ENCODE measurements around the gene AKAP13.
A peak's percentile ranks its signal among the peaks of the same experiment; 100 is the strongest.
"Not testable (repeated sequence)": the region's sequence is repeated elsewhere in the genome, so short reads cannot be mapped to it uniquely, and the experiment has no call there.

Gene AKAP13

GRCh38 chr15:85499371-85499887 lies 119.0 kb downstream of the AKAP13 start:
- no peak for DNase-seq (ENCODE audit: low spot score)

GRCh38 chr15:85500060-85500708 lies 119.8 kb downstream of the AKAP13 start:
- no peak for DNase-seq (ENCODE audit: low spot score)

- DNase-seq (ENCODE audit: low spot score): no peak
Measured at GRCh38 chr15:85500729-85501128, 120.3 kb downstream of the AKAP13 start.

DNA sequence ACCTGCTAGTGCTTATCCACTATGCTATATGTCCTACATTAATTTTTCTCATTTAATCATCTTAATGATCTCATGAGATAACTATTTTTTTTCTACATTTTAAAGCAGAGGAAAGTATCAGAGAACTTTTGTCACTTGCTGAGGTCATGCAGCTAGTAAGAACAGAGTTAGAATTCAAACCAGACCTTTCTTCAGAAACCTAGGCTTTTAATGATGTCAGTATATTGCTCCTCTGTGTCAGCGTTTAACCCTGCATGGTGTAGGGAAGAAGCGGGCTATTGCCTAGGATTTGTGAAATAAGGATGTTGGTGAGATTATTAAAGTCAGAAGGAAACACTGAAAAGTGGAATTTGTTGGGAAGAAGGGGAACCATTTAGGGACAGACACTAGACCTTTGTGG lies 121.2 kb downstream of the AKAP13 start:
- no peak for DNase-seq (ENCODE audit: low spot score)

GRCh38 chr15:85503151-85503799 lies 122.9 kb downstream of the AKAP13 start:
- DNase-seq (ENCODE audit: low spot score): no peak

DNA sequence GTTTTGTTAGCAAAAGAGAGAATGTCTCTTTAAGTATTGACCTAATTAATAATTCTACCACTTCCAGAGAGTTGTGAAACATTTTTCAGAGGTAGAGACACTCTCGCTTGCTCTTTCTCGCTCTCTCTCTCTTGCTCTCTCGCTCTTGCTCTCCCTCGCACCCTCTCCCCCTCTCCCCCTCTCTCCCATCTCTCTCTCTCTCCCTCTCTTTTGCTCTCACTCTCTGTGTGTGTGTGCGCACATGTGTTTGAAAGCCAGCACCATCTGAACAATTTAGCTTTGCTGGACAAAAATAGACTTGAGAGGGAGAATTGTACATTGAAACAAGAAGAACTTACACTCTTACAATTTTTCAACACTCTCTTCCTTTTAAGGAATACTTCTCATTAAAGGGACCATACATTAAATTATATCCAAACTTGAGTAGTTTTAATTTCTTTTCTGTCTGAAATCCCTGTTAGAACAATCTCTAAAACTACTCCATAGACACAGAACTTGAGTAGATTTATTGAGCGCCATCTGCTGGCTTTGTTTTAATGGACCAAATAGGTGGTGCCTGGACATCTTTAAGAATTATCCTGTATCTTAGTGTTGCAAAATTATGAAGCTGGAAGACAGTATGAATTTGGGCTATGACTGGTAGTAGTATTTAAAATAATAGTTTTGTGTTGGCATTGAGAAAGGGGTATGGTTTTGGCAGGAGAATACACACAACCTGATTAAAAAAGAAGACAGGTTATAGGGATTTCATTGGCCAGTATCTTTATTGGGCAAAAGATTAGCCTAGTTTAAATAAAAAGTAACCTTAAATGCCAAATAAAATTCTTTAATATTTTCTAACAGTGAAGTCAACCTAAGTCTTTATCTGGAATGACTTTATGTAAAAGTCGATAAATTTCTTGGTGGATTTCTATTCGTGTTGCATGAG lies 124.6 kb downstream of the AKAP13 start:
- peak; percentile 22 for DNase-seq (ENCODE audit: low spot score)

DNA sequence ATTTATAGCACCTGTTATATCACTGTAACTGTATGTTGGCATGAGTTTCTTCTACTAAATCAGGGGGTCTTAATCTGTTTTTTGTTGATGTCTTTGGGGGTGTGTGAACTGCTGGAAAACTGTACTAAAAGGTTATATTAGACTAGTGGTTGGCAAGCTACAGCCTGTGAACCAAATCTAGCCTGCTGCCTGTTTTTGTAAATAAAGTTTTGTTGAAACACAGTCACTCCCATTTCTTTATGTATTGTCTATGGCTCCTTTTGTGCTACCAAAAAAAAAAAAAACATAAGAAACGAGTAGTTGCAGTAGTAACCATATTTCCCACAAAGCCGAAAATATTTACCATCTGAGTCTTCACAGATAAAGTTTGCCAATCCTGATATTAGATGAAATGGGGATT lies 126.7 kb downstream of the AKAP13 start:
- no peak for DNase-seq (ENCODE audit: low spot score)

GRCh38 chr15:85509973-85510372 lies 129.6 kb downstream of the AKAP13 start:
- no peak for DNase-seq (ENCODE audit: low spot score)

- no peak for DNase-seq (ENCODE audit: low spot score)
Measured at GRCh38 chr15:85514413-85514812, 134.0 kb downstream of the AKAP13 start.

DNA sequence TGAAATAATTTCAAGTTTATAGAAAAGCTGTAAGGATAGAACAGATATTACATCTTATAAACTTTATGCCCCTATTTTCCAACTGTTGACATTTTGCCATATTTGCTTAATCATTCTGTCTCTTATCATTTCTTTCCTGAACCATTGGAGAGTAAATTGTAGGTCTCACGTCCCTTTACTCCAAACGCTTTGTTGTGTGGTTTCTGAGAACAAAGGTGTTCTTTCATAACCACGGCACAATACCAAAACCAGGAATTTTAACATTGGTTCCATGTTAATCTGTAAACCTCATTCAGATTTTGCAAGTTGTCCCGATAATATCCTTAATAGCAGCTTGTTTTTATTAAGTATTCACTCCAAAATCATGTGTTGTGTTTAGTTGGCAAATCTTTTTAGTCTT lies 134.8 kb downstream of the AKAP13 start:
- DNase-seq (ENCODE audit: low spot score): no peak

DNA sequence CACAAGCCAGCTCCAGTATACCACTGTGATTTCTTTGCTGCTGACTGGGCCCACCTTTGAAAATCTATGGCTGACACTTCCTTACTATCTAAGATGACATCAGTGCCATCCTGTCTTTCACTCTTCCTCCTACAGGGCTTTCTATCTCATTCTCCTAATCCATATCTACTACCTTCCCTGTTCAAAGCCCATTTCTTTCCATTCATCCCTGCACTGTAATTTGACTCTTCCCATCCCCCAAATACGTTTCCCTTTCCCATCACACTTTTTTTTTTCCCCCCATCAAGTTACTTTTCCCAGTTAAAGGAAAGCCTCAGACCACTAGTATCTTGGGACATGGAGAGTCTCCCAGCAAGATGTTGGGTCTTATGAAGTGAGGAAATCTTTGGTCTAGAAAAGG lies 136.7 kb downstream of the AKAP13 start:
- DNase-seq (ENCODE audit: low spot score): no peak

DNA sequence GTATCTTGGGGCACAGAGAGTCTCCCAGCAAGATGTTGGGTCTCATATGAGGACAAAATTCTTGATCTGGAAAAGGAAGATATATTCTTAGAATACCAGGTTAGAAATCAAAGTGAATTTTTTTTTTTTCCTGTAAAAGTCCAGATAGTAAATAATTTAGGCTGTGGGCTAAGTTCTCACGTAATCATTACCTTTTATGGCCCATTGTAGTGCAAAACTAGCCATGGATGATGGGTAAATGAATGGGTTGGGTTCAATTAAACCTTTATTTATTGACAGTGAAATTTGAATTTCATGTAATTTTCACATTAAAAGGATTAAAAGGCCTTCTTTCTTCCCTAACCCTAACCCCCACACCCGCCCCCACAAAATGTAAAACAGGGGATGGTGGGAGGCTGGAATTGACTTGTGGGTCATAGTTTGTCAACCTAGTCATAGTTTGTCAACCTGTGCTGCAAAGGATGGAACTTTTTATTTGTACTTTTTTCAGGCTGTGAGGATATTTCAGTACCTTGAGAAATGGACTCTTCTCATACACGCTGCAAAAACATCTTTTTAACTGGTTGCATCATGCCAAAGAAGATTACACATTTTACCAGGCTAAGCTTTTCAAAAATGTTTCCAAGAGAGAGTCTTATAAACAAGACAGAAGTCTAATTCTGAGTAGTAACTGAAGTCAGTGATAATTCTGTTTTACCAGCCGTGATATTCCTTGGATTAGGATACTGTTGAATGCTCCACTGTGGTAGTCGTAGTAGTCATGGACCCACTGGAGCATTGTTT lies 138.8 kb downstream of the AKAP13 start:
- no peak for DNase-seq (ENCODE audit: low spot score)

DNA sequence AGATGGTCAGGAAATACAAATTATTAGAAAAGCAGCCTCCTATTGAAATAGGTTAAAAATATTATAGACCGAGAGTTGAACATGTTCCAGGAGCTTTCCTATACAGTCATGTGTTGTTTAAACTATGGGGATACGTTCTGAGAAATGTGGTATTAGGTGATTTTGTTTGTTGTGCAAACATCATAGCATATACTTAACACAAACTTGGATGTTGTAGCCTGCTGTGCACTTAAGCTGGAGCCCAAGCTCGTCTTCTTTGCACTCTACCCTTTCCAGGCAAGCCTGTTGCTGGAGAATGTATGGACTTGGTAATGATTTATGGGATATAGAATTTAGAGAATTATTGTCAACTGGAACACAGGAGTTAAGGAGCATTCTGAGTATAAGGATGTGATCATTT lies 140.2 kb downstream of the AKAP13 start:
- DNase-seq (ENCODE audit: low spot score): no peak

DNA sequence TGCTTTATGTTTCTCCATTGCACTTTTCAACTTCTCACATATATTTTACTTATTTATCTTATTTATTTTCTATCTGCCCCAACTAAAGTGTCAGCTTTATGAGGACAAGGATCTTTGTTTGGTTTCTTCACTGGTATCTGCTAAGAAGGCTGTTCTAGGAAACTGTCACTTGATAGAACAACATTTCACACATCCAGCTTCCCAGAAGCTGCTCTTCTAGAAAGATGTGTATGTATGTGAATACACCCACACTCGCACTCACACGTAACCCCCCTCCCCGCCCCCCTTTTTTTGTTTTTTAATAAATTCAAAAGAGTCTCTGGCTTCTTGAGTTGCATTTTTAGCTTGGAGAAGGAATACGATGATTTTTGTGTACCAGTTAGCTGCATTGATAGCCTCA lies 143.1 kb downstream of the AKAP13 start:
- DNase-seq (ENCODE audit: low spot score): no peak

DNA sequence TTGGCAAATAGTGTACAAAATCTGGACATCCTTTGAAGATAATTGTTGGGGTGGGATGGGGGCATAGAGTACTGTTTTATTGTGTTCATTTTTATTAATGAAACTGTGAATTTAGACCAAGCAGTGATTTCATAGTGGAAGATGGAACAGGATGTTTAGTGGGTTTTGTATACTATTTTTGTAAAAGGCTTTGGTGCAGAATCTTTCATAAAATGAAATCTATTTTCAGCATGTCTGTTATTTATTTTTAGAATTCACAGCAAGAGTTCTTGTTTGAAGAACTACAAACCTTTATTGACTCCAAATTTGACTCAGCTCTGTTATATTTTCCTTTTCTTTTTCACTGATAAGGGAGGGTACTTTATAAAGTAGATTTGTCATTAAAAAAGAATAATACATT lies 145.4 kb downstream of the AKAP13 start:
- no peak for DNase-seq (ENCODE audit: low spot score)

DNA sequence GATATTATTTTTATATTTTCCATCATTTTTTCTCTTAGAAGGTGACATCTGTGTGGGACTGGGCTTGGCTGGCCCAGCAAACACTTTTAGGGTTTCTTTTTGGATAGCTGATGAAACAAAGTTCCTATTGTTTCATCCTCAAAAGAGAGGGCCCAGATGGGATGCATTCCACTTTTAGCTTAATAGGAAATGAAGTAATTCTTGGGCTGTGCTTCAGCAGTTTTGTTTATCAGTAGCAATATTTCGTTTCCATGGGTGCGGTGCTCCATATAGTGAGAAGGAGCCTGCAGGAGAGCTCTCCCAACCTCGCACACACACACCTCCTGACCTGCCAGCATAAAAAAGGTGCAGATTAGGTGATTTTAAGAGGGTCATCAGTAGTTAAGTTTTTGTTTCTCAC lies 147.5 kb downstream of the AKAP13 start:
- DNase-seq (ENCODE audit: low spot score): peak; percentile 55

- no peak for DNase-seq (ENCODE audit: low spot score)
Measured at GRCh38 chr15:85530079-85530478, 149.7 kb downstream of the AKAP13 start.

GRCh38 chr15:85531083-85531482 lies 150.7 kb downstream of the AKAP13 start:
- no peak for DNase-seq (ENCODE audit: low spot score)

DNA sequence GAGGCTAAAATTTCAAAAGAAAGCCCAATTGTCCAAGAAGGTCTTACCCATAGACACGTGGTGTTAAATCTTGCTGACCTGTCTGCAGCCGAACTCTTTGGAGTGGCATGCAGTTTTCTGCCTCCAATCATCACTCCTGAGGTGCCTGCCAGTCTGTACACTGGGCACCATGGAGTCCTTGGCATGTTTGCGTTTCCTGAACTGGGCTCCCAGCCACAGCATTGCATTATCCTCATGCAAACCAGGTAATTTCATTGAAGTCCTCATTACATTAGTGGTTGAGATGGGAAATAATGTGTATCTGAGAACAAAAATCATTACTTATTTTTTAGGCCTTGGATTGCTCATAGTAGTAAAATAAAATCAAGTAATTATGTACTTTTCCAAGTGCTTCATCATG lies 152.3 kb downstream of the AKAP13 start:
- no peak for DNase-seq (ENCODE audit: low spot score)

DNA sequence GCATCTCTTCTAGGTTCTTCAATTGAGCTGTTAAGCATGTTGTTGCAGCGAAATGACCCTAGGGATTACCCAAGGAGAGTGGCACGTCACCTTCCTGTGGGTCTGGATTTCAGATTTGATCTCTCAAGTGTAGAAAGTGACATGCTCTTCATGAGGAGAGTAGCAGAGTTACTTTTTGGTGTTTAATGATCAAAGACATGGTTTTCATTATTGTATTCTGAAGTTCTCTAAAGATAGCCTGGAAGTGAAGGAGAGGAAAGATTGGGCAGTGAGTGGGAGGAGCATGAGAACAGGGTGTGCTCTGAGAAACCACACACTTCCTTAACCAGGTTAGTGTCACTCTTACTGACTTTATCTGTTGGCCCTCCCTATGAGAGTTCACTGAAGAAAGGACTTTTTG lies 153.6 kb downstream of the AKAP13 start:
- DNase-seq (ENCODE audit: low spot score): no peak

DNA sequence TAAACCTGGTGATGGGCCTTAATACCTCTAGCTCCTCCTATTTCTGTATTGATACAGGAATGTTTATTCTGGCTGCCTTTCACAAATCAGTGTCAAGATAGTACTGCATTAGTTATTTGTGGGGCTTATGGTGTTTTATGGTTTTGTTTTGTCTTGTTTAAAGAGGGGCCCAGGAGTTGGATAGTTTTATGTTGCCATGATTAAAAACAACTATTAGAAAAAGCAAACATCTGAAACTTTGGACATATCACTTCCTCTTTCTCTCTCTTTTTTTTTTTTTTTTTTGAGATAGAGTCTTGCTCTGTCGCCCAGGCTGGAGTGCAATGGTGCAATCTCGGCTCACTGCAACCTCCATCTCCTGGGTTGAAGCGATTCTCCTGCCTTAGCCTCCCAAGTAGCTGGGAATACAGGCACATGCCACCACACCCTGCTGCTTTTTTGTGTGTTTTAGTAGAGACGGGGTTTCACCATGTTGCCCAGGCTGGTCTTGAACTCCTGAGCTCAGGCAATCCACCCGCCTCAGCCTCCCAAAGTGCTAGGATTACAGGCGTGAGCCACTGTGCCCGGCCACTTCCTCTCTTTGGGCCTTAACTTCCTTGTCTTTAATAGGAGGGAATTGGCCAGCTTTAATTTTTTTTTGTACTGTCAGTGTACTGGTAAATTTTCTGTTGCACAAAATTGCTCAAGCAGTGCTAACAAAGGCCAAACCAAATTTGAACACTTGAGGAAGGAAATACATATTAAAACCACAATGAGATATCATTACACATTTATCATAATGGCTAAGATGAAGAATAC lies 155.3 kb downstream of the AKAP13 start:
- not testable (repeated sequence) for DNase-seq (ENCODE audit: low spot score)

All from AG08396 (cell line).